HG03066 (cell line): ENCODE results near the gene PLCXD3.
"Not testable (repeated sequence)": the region's sequence is repeated elsewhere in the genome, so short reads cannot be mapped to it uniquely, and the experiment has no call there.

Source experiments
- ATAC-seq: cut with Tn5 transposase; IDR thresholded peaks from one replicate; pipeline ENCODE4 v1.9.1; 2021; ENCODE audit warnings: low read depth; ENCODE audit not compliant: unreplicated experiment

Gene PLCXD3

DNA sequence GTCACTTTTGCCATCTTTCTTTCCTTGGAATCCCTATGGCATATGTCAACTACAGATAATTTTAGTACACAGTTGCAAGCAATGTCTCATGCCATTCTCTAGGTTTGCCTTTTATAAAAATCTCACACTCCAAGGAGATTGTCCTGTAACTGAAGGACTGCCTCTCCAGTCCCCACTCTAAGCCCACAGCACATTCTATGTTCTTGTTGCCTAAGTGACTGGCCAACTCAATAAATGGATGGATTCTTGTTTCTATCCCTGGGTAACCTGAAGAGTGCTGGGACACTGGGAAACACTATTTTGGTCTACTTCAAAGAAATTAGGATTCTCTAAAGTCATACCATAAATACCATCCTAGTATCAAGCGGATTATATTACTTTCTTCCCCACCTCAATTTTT, 145.0 kb downstream of the PLCXD3 start:
- ATAC-seq, result no peak

DNA sequence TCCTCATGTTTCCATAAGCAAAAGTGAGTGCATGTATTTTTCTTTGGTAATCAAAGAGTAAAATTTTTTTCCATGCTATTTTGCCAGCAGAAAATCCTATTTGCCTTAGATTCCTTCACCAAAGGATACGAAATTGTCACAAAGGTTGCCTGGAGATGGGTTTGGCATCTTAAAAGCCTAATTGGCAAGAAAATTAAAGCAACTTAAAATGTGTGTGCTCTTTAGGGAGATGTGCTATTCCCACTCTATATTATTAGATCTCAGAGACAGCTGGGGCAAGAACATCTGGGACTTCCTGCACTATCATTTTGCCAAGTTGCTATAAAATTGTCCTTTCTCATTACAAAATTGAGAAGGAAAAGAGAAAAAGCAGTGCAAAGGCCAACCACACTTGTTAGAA, 146.1 kb downstream of the PLCXD3 start:
- no peak for ATAC-seq

DNA sequence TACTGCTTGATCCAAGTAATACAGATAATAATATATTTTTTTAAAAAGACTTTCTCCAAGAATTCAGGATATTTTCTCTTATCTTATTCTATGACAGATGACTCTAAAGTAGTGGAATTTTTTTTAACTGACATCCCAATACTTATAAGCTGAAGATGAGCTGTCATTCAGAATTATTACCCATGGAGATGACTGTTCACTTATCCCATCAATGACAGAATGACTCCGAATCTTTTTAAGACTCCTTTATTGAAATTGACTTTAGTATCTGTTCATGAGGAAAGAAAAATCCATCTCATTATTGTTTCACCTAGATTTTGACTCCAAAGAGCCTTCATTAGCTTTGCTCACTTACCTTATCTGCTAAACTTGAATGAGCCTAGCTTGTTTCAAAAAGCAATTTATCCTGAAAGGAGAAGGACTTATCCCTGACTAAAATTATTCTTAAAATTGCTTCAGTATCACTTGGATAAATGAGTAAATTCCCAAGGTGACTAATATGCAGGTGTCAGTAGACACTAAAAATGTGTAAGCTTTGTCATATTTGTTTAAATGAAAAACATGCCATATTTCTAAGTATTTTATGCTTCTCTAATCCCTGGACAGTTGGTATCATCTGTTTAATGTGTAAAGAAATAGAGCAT, 146.9 kb downstream of the PLCXD3 start:
- ATAC-seq, result no peak

DNA sequence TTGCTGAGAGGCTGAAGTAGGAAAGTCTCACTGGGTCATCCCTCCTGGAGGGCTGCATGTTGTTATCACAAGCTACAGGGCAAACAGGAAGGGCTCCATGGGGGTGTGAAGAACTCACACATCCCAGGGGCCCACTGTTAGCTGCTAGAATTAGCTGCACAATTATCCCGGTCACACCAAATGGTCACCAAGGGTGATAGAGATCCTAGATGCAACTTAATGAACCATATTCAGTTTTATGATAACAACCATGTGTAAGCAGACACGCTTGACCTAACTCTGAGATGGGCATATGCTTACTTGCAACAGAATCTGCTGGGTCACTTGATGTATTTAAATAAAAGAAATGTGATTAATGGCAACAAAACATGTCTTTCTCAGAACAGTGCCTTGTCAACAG, 153.6 kb downstream of the PLCXD3 start:
- ATAC-seq, result no peak

DNA sequence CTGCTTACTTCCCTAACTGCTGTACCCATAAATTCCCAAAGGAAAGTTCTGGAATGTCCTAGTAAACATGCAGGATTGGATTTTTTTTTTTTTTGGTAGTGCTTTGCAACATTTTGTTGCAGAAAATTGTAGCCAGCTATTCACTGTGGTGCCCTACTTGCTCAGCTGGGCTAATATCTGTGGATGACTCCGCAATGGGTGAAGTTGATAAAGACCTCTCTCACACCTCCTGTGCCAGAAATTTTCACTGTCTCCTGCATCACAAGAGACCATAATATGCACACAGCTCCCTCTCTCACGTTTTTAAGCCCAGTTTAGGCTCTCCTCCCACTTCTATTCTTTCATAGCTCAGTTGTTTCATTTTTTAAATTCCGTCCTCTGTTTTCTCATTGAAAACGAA, 160.6 kb downstream of the PLCXD3 start:
- ATAC-seq, result no peak

DNA sequence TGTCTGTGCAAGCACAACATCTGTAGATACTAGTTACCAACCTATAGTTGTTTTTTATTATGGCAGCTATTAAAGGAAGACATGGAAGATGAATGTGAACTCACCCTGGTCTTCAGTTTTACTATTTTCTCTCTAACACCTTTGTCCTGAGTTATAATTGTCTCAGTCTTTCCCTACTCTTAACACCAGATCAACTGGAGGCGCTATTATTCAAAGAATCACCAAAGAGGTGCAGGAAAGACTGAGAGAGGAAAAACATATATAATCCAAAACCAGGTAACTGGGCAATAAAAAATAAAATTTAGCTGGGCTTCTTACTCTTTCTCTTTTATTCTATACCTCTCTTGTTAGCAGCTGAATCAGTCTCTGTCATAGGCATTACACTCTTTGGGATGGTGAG, 162.8 kb downstream of the PLCXD3 start:
- no peak for ATAC-seq

DNA sequence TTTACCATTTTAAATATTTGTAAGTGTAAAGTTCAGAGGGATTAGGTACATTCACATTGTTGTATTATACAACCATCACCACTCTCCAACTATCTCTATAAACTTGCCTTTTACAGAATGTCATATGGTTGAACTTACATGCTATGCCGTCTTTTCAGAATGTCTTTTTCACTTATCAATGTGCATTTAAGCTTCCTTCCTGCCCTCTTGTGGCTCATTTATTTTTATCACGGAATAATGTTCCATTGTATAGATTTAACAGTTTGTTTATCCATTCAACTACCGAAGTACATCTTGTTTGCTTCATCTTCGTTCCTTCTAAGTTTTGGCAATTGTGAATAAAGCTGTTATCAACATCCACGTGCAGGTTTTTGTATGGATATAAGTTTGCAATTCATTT, 163.8 kb downstream of the PLCXD3 start:
- no peak for ATAC-seq

DNA sequence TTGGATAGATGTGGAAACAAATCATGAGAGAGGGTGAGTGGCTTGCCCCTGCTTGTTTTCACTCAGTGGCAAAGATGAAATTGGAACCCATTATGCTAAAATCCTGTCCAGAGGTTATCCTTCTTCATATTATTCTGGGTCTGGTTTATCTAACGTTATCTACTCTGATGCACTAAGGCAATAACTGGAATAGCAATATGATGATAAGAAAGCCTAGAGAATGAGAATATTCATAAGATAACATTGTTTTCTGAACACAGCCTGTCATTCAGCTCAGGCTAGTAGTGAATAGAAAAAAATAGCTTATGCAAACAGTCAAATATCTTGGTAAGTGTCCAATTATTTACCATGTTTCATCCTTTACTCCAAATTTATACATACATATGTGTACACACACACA, 165.1 kb downstream of the PLCXD3 start:
- no peak for ATAC-seq

DNA sequence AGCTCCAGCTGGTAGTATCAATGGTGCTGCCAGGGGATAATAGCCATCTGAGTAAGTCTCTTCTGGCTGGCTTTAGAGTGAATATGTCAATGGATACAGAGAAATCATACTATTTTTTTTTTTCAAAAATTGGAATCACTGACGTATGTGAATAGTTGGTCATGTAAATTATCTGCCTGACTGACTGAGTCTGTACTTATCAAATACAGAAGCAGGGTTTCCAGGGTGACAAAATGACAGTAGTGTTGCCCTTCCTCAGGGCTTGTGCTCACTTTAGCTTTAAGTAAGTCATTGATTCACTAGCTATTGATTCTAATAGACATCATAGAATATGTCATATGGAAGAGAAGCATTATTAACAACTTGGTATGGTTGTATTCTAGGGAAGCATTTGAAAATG, 171.1 kb downstream of the PLCXD3 start:
- no peak for ATAC-seq

DNA sequence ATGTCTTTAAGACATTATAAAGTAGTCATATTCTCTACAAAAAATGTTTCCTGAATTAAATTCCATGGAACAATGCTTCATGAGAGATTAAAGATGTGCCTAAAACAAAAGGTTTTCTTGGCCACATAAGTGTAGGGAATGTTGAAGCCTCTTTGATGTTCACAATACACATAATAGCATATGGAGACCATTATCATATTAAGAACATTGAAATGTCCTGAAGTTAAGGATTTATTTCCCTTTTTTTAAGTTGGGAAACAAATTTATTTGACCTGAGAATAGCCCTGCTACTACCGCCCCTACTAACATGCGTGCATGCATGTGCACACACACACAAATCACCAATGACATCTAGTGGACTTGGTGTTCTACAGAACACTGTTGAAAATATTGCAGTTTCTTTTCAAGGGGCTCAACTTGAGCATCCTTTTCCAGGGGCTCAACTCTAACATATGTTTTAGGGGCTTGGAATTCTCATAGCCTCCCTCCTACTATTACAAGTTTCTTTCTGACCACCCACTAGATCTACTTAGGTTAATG, 172.2 kb downstream of the PLCXD3 start:
- ATAC-seq, result no peak

DNA sequence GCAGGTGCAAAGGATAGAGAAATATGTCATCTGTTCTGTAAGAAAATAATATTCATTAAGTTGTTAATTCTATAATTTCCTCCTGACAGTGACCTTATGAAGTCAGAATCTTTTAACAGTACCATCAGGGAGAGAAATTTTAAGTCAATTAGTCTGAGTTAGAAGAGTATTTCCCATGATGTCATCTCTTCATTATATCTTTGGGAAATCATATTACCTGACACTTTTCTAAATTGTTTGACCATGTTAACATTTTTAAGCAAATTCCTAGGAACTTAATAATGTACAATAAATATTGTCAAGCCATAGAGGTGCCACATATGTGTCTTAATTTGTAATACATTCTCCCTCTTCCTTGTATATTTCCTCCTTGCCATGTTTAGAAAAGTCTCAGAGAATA, 172.7 kb downstream of the PLCXD3 start:
- ATAC-seq, result no peak

DNA sequence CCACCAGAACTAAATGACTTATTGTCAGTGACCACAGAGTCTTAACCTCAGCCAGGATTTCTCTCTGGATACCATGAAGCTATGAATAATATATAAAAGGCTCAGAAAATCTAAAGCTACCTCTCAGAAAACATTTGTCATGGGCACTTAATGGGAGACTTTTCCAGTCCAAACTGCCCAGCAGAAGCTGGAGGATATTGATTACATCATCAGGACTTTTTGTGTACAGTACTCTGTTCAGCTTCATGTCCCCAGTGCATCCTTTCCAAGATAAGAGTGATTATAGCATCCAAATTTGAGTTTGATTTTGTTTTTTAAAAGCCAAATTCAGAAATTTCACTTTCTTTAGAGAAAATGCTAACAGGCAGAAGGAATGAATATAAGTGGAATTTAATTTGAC, 173.2 kb downstream of the PLCXD3 start:
- no peak for ATAC-seq

DNA sequence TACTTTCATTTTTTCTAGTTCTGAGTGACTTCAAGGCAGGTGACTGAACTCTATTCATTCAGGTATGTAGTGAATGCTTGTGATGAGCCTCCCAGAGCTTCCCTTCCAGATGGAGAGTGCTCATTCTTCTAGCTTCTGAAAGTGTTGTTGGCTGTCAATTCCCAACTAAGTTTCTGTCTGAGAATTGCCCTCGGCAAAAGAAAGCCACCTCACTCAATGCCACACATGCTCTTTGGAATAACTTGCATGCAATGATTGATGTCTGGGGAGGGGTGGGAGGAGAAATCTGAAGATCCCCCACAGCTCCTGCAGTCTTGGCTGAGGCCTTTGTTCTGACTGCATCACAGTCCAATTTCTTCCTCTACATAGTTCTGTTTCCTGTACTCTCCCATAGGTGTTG, 173.9 kb downstream of the PLCXD3 start:
- no peak for ATAC-seq

DNA sequence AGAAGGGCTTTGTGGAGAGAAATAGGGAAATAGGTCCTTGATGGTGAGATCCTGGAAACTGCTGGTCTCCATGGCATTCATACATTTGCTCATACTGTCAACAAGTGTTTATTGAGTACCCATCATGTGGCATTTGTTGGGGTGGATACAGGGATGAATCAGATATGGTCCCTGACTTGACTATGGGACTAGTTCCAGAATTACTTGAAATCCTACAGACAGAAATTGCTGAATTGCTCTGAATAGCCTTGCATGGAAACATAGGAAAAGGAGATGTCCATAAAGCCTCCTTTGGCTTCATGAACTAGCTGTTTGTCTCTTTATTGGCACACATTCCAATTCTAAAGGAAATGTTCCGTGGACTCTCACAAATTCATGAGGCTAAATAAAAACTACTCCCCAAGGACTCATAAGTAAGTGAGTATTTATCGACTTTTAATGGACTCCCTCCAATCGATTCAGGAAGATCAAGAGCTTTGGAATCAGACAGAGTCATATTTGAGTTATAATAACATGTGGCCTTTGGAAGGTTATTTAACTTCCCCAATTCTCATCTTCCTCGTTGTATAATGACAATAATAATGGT, 174.7 kb downstream of the PLCXD3 start:
- ATAC-seq, result no peak

DNA sequence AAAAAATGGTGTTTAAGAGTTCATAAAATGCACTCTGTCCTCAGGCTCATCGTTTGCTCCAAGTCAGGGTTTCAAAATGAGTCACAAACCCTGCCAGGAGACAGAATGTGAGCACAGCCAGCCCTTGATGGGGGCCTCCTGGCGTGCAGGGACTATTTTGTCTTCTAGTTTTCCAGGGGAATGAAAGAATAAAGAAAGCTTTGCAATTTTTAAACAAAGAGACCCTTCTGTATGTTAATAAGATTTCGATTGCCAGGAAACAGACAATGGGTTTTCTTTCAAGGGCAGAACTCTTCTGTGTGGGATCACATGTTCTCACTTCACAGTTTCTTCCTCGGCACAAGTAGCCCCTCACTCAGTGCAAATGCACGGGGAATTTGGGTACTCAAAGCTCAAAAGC, 175.6 kb downstream of the PLCXD3 start:
- peak; percentile 65 for ATAC-seq

DNA sequence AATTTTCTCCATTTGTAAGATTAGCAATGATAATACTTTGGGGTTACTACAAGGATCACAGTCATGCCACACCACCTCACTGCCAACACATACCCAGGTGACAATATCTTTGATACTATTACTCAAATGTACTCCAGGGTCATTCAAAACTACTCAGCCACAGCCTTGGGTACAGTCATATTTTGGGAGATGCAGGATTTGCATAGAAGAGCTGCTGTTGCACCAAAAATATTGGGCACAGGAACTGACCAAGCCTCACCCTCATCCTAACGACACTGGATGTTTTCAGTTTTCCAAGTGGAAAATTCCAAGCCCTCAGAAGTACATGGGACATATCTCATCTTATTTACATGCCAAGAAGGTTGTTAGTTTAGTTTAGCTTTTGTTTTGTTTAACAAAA, 176.2 kb downstream of the PLCXD3 start:
- no peak for ATAC-seq

DNA sequence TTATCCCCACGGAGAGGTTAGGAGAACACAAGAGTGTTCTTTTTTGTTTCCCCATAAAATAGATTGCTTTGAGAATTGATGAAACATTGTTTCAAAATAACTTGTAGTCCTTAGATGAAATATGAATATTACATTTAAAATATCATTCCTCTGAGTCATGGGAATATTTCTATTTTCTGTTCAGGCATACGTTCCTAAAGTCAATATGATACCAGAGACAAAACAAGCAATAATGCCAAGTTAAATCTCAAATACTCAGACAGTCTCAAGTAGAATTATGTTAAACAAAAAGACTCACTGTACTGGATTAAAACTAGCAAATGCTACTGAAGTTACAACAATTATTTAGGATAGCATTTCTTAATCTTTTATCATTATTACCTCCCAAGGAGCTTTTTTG, 185.3 kb downstream of the PLCXD3 start:
- no peak for ATAC-seq

DNA sequence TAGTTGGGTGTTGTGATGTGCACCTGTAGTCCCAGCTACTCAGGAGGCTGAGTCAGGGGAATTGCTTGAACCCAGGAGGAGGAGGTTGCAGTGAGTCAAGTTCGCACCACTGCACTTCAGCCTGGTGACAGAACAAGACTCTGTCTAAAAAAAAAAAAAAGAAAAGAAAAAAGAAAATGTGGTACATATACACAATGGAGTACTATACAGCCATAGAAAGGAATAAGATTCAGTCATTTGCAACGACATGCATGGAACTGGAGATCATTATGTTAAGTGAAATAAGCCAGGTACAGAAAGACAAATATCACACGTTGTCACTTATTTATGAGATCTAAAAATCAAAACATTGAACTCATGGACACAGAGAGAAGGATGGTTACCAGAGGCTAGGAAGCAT, 187.6 kb downstream of the PLCXD3 start:
- ATAC-seq, result not testable (repeated sequence)

DNA sequence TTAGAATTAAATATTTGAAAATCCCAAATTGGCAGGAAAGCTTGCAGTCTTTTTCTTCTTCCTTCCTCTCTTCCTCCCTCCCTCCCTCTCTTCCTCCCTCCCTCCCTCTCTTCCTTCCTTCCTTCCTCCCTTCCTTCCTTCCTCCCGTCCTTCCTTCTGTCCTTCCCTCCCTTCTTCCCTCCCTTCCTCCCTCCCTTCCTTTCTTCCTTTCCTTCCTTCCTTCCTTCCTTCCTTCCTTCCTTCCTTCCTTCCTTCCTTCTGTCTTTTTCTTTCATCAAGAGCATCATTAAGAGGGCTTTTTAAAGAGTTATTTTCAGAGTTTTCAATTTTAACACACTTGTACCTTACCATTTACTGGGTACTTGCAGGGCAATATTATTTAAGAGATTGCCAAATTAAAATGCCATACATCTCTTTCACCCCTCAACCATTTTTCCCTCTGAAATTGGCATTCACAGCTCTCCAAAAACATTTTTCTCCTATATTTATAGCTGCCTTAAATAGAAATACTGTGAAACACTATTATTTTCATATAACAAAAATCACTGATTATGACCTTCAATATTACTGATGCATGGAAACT, 197.8 kb downstream of the PLCXD3 start:
- ATAC-seq, result no peak

DNA sequence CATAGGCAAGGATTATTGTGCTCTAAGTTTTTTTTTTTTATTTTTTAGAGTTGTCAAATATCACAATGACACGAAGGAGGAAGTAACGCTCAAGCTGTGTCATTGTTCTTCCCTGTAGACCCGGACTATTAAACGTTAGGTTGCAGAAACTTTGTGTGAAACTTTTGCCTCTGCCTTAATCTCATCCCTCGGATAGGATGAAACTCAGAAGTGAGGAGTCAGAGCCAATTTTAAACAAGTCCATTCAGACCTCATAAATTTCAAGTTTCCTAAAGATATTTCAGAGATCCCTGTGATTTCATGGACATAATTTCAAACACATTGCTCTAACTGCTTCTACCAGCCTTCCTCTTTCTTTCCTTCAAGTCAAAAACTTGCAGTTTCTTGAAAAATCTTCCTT, 198.3 kb downstream of the PLCXD3 start:
- no peak for ATAC-seq

DNA sequence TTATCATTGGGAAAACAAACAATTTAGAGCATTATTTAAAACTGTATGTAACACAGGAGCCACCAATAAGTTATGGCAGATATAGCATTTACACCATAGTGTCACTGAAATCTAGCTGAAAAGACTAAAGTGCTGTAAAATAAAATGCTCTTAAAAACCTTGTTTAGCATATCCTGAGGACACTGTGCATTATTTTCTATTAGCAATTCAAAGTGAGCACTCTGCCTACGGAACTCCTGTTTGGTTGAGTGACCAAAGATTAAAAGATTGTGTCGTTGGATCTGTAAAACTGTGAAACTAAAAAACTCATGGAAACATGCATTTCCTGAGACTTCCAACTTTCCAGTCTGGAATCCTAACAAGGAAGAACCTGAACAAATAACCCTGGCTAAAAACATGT, 201.1 kb downstream of the PLCXD3 start:
- no peak for ATAC-seq

DNA sequence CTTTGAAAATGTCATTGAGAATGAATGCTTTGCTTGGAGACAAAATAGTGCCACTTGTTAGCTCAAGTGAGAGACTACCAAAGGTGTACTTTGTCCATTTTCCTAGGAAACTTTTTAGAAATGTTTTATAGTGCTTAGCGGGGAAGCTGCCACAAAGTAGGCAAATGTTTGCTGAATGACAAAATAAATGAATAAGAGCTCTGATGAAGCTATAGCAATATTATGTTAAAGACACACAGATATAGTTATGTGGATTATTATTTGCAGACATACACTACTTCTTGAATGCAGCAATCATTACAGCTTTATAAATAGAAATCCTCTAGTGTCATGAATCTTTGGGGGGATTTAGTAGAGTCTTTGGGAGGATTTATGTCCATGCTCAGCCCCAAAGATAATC, 204.4 kb downstream of the PLCXD3 start:
- ATAC-seq, result no peak
